Tibial nerve (tissue), 4 donors: ENCODE measurements around the gene SCRN2. TPM values are rescaled to one million over a fixed set of nuclear protein-coding genes. Genes with fewer than 3 reads are reported as not detected.

Experiments
- DNase-seq, 2 donors: peaks; one replicate each; pipeline ENCODE4 v3.0.0-alpha.2; 2019; ENCODE audit warnings: low spot score in 2 of 2
- H3K27ac ChIP-seq, 4 donors: fragments of 200-600 bp; sonication (generic) in 3 of 4; one replicate each; pipeline ENCODE4 v1.5.1; 2017 to 2019; ENCODE audit warnings: mild to moderate bottlenecking in 1 of 4
- H3K27me3 ChIP-seq, 2 donors: fragments of 200-600 bp; sonication (generic) in 1 of 2; one replicate each; pipeline versions ENCODE4 v1.5.1 to v1.6.0; 2017 to 2019
- H3K36me3 ChIP-seq, 3 donors: fragments of 200-600 bp; sonication (generic); one replicate each; pipeline ENCODE4 v1.5.1; 2018 to 2019
- H3K4me1 ChIP-seq, 4 donors: fragments of 200-600 bp; sonication (generic) in 3 of 4; one replicate each; pipeline ENCODE4 v1.5.1; 2017 to 2019
- H3K4me3 ChIP-seq, 4 donors: fragments of 200-600 bp; sonication (generic) in 3 of 4; one replicate each; pipeline ENCODE4 v1.5.1; 2017 to 2019; ENCODE audit warnings: mild to moderate bottlenecking in 1 of 4, moderate library complexity in 1 of 4
- H3K9me3 ChIP-seq, 4 donors: fragments of 200-600 bp; sonication (generic) in 3 of 4; one replicate each; pipeline ENCODE4 v1.5.1; 2017 to 2019
- CTCF ChIP-seq, 5 experiments: fragments of 200-600 bp in 3 of 5; fragments of 450-650 bp in 2 of 5; sonication (generic) in 3 of 5; IDR thresholded peaks; one replicate each; pipeline ENCODE4 v1.5.1; 2016 to 2019; ENCODE audit warnings: antibody characterized with exemption in 5 of 5, mild to moderate bottlenecking in 3 of 5, moderate library complexity in 2 of 5
- EP300 ChIP-seq, 2 donors: sonication (generic); formaldehyde crosslinking; IDR thresholded peaks; one replicate each; pipeline ENCODE4 v1.6.1; 2017; ENCODE audit warnings: antibody characterized with exemption in 2 of 2, mild to moderate bottlenecking in 1 of 2
- POLR2A ChIP-seq, 2 donors: fragments of 450-650 bp; IDR thresholded peaks; one replicate each; pipeline ENCODE4 v1.6.1; 2017; ENCODE audit warnings: antibody characterized with exemption in 2 of 2, mild to moderate bottlenecking in 2 of 2, moderate library complexity in 2 of 2
- WGBS, 2 donors: methylation state at CpG; one replicate each; pipeline ENCODE4 v1.1.5; 2018; 5-methylcytosine and 5-hydroxymethylcytosine counted together
- total RNA-seq, 4 donors: library from RNA; depleted of rRNA; stranded (reverse); fragments of >200 nt; gene quantifications; one replicate each; pipeline ENCODE4 v1.1.0, GENCODE V29; 2016

Gene SCRN2
- total RNA-seq, 4 donors from 2014 or later, result 49.8 to 68.6 (median 56.6) TPM

GRCh38 chr17:47862621-47863440 lies 21.8 kb upstream of the SCRN2 start:
- DNase-seq, result no peak
- no peaks in the 10 kb centered on the region for H3K4me1 ChIP-seq
- peaks cover 0 to 56% of the 10 kb centered on the region in 2 donors for H3K27me3 ChIP-seq
- H3K36me3 ChIP-seq, result no peaks in the 10 kb centered on the region
- WGBS, 2 donors, result 72 to 79% methylated on average over 7 of the region's 7 CpGs
- H3K27ac ChIP-seq, result no peak overlapping the region
- TF ChIP-seq CTCF (IDR thresholded peaks at IDR 0.05), result no peak
- no peak for TF ChIP-seq EP300 (IDR thresholded peaks at IDR 0.05)
- TF ChIP-seq POLR2A (IDR thresholded peaks at IDR 0.05), result no peak
- no peak overlapping the region for H3K4me3 ChIP-seq
- no peaks in the 10 kb centered on the region for H3K9me3 ChIP-seq

DNA sequence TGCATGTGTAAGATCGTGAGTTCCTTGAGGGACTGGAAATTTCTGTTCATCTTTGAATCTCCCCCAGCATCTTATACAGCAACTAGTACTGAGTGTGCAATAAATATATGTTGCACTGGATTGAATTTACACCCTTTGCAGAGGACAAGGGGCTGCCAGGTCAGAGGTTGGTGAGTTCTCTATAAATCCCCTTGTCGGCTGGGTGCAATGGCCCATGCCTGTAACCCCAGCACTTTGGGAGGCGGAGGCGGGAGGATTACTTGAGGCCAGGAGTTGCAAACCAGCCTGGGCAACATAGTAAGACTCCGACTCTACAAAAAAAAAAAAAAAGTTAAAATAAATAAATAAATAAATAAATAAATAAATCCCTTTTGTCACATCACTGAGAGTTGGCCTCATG lies 19.3 kb upstream of the SCRN2 start:
- no peak for TF ChIP-seq EP300 (IDR thresholded peaks at IDR 0.05)
- TF ChIP-seq POLR2A (IDR thresholded peaks at IDR 0.05), result no peak
- TF ChIP-seq CTCF (IDR thresholded peaks at IDR 0.05), result no peak
- Histone ChIP-seq H3K4me1 (no peaks in the 10 kb centered on the region), H3K4me3 (no peak overlapping the region), H3K36me3 (no peaks in the 10 kb centered on the region), H3K9me3 (no peaks in the 10 kb centered on the region), H3K27ac (no peak overlapping the region), H3K27me3 (peaks cover 0 to 59% of the 10 kb centered on the region in 2 donors)
- DNase-seq, result no peak
- WGBS, 2 donors, result 60 to 70% methylated on average over 5 of the region's 5 CpGs

DNA sequence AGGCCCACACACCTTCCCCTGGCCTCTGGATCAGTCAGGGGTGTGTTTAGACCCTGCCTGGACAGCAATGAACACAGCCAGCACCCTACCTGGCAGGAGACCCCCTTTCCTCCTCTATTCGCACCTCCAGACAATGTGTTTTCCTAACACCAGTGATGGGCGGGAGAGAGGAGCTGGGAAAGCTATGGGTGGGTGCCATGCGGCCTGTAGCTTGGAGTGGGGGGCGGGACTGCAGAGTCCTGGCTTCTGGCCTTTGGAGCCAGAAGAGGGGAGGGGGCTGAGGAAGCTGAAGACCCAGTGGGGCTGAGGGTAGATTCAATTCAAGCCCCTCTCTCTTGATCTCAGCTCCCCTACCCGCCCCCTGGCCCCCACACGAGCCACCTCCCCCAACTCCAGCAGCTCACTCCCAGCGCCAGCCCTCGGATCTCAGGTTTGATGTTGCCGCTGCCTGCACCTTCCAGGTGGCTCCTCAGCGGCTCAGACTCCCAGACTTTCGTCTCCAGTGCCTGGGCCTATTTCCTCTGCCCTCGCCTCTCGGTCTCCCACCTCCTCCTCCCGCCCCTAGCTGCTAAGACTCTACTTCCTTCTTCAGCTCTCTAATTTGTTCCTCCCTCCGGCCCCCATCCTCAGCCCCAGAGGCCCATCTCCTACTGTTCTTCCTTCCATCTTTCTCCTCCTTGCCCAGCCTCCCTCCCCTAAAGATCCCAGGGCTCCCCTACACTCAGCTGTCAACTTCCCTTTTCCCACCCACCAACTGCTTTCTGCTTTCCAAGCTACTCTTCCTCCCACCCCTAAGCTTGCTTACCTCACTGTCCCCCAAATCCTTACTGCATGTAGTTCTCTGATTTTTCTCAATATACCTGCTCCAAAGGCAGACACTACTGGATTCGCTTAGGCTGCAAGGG lies 16.7 kb upstream of the SCRN2 start:
- H3K9me3 ChIP-seq, result no peaks in the 10 kb centered on the region
- H3K27ac ChIP-seq, result no peak overlapping the region
- no peak for DNase-seq
- no peak overlapping the region for H3K4me3 ChIP-seq
- peaks cover 4 to 83% of the 10 kb centered on the region in 2 donors for H3K27me3 ChIP-seq
- H3K36me3 ChIP-seq, result no peaks in the 10 kb centered on the region
- TF ChIP-seq POLR2A (IDR thresholded peaks at IDR 0.05), result no peak
- no peak for TF ChIP-seq CTCF (IDR thresholded peaks at IDR 0.05)
- TF ChIP-seq EP300 (IDR thresholded peaks at IDR 0.05), result no peak
- H3K4me1 ChIP-seq, result no peaks in the 10 kb centered on the region
- WGBS, 2 donors, result 60 to 61% methylated on average over 16 of the region's 16 CpGs

GRCh38 chr17:47856830-47857229 lies 15.8 kb upstream of the SCRN2 start:
- Histone ChIP-seq H3K4me3 (no peak overlapping the region), H3K36me3 (no peaks in the 10 kb centered on the region), H3K9me3 (no peaks in the 10 kb centered on the region), H3K4me1 (peaks cover 0 to 8% (median 1%) of the 10 kb centered on the region in 4 donors), H3K27me3 (peaks cover 4 to 93% of the 10 kb centered on the region in 2 donors), H3K27ac (no peak overlapping the region)
- DNase-seq, result no peak
- TF ChIP-seq CTCF (IDR thresholded peaks at IDR 0.05), result no peak
- no peak for TF ChIP-seq POLR2A (IDR thresholded peaks at IDR 0.05)
- TF ChIP-seq EP300 (IDR thresholded peaks at IDR 0.05), result no peak

GRCh38 chr17:47855737-47856136 lies 14.7 kb upstream of the SCRN2 start:
- H3K4me1 ChIP-seq, result peaks cover 0 to 19% (median 12%) of the 10 kb centered on the region in 4 donors
- no peak for DNase-seq
- no peak overlapping the region for H3K4me3 ChIP-seq
- WGBS, 2 donors, result 23 to 30% methylated on average over 3 of the region's 3 CpGs
- no peaks in the 10 kb centered on the region for H3K9me3 ChIP-seq
- no peak overlapping the region for H3K27ac ChIP-seq
- no peaks in the 10 kb centered on the region for H3K36me3 ChIP-seq
- TF ChIP-seq CTCF (IDR thresholded peaks at IDR 0.05) (no peak), POLR2A (IDR thresholded peaks at IDR 0.05) (no peak), EP300 (IDR thresholded peaks at IDR 0.05) (no peak)
- peaks cover 4 to 98% of the 10 kb centered on the region in 2 donors for H3K27me3 ChIP-seq
